Gastroesophageal sphincter (tissue), 3 donors: Measurements from ENCODE around the gene RALGPS1.

Experiments used
- CTCF ChIP-seq, 4 experiments: fragments of 200-600 bp in 2 of 4; fragments of 450-650 bp in 2 of 4; sonication (generic) in 1 of 4; IDR thresholded peaks; one replicate each; pipeline ENCODE4 v1.5.1; 2017 to 2019; ENCODE audit warnings: antibody characterized with exemption in 4 of 4, mild to moderate bottlenecking in 2 of 4, moderate library complexity in 2 of 4
- EP300 ChIP-seq: sonication (generic); formaldehyde crosslinking; IDR thresholded peaks from one replicate; pipeline ENCODE4 v1.6.1; 2017; ENCODE audit warnings: antibody characterized with exemption, mild to moderate bottlenecking
- POLR2A ChIP-seq, 2 donors: fragments of 450-650 bp; IDR thresholded peaks; one replicate each; pipeline ENCODE4 v1.6.1; 2017; ENCODE audit warnings: antibody characterized with exemption in 2 of 2, mild to moderate bottlenecking in 2 of 2, moderate library complexity in 1 of 2

DNA sequence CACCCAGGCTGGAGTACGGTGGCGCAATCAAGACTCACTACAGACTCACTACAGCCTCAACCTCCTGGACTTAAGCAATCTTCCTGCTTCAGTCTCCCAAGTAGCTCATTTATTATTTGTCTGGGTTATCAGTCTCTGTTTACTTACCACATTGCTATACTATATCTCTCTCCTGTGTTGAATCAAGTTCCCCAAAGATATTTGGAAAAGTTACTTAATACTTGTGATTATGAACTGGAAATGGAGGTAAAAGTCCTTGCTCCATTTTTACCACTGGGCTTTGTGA is 152.2 kb downstream of the RALGPS1 start:
- TF ChIP-seq CTCF (IDR thresholded peaks at IDR 0.05): no peak
- TF ChIP-seq EP300: no peak
- no peak for TF ChIP-seq POLR2A (IDR thresholded peaks at IDR 0.05)
